Endodermal cell (in vitro differentiated cells): ENCODE results near the gene ARTN. TPM values are rescaled to one million over a fixed set of nuclear protein-coding genes. Genes with fewer than 3 reads are reported as not detected.
A peak's percentile ranks its signal among the peaks of the same experiment; 100 is the strongest.

Experiments used
- DNase-seq: peaks from one replicate; pipeline ENCODE4 v3.0.0-alpha.2; 2017
- H3K27ac ChIP-seq: 2 replicates; pipeline ENCODE4 v1.5.1; 2013; ENCODE audit warnings: mild to moderate bottlenecking, low read depth, low read length, moderate library complexity
- H3K27me3 ChIP-seq: 2 replicates; pipeline ENCODE4 v1.6.1; 2013; ENCODE audit warnings: mild to moderate bottlenecking, low read length, moderate library complexity; ENCODE audit not compliant: insufficient read depth, control insufficient read depth, poor library complexity, severe bottlenecking
- H3K36me3 ChIP-seq: 2 replicates; pipeline ENCODE4 v1.7.0; 2013; ENCODE audit warnings: mild to moderate bottlenecking, low read length, moderate library complexity; ENCODE audit not compliant: control insufficient read depth, insufficient read depth
- H3K4me1 ChIP-seq: one replicate; pipeline ENCODE4 v1.7.0; 2013; ENCODE audit warnings: low read length; ENCODE audit not compliant: control insufficient read depth, insufficient read depth
- H3K4me3 ChIP-seq: 2 replicates; pipeline ENCODE4 v1.5.1; 2013; ENCODE audit warnings: mild to moderate bottlenecking, low read length, moderate library complexity
- H3K9ac ChIP-seq: 2 replicates; pipeline ENCODE4 v1.6.1; 2013; ENCODE audit warnings: mild to moderate bottlenecking, low read length, moderate library complexity; ENCODE audit not compliant: poor library complexity, severe bottlenecking; ENCODE audit errors: extremely low read depth
- H3K9me3 ChIP-seq: 2 replicates; pipeline ENCODE4 v1.6.1; 2013; ENCODE audit warnings: mild to moderate bottlenecking, low read length, moderate library complexity; ENCODE audit not compliant: control insufficient read depth
- H3K27ac Mint-ChIP-seq: 2 replicates; pipeline ENCODE4 v1.8.0; 2020; ENCODE audit warnings: mixed read lengths
- H3K27me3 Mint-ChIP-seq: 2 replicates; pipeline ENCODE4 v1.8.0; 2021; ENCODE audit warnings: mild to moderate bottlenecking, mixed read lengths; ENCODE audit not compliant: insufficient read depth
- H3K36me3 Mint-ChIP-seq: 2 replicates; pipeline ENCODE4 v1.8.0; 2020; ENCODE audit warnings: low read depth, mixed read lengths
- H3K4me1 Mint-ChIP-seq: 2 replicates; pipeline ENCODE4 v1.8.0; 2020; ENCODE audit warnings: mixed read lengths
- H3K4me3 Mint-ChIP-seq: 2 replicates; pipeline ENCODE4 v1.8.0; 2020; ENCODE audit warnings: mild to moderate bottlenecking, moderate library complexity, mixed read lengths
- H3K9me3 Mint-ChIP-seq: 2 replicates; pipeline ENCODE4 v1.8.0; 2020; ENCODE audit warnings: mild to moderate bottlenecking, mixed read lengths
- WGBS, 2 experiments: methylation state at CpG; one replicate each; pipeline versions ENCODE4 v1.1.5 to v1.1.7; 2013; ENCODE audit warnings: missing lambda C conversion rate in 2 of 2, mixed read lengths in 1 of 2; ENCODE audit not compliant: insufficient coverage in 1 of 2, insufficient read length in 1 of 2; 5-methylcytosine and 5-hydroxymethylcytosine counted together
- total RNA-seq, 2 donors: library from RNA; stranded (reverse); fragmentation: NEBNext Ultra II Directional in 1 of 2; extraction: Animal tissue kit (Norgen Biotek cat#: 25700) in 1 of 2; gene quantifications; 2 replicates in 1 of 2; 3 replicates in 1 of 2; pipeline ENCODE4 v1.2.1, GENCODE V29; 2021
- TF ChIP-seq, protein P1 (sequence below): fragments of 200-600 bp; sonication (generic); conservative IDR thresholded peaks from 2 replicates; pipeline ENCODE4 v1.5.0; 2021; ENCODE audit warnings: antibody characterized with exemption, mild to moderate bottlenecking

ARTN gene
- total RNA-seq, 2 donors from 2014 or later: 3.3 to 4.4 TPM

- H3K27ac Mint-ChIP-seq: no peak overlapping the region
- no peak overlapping the region for H3K4me3 Mint-ChIP-seq
- peaks cover 3% of the 10 kb centered on the region for H3K27me3 Mint-ChIP-seq
- H3K4me1 ChIP-seq: no peaks in the 10 kb centered on the region
- TF ChIP-seq, protein P1, sequence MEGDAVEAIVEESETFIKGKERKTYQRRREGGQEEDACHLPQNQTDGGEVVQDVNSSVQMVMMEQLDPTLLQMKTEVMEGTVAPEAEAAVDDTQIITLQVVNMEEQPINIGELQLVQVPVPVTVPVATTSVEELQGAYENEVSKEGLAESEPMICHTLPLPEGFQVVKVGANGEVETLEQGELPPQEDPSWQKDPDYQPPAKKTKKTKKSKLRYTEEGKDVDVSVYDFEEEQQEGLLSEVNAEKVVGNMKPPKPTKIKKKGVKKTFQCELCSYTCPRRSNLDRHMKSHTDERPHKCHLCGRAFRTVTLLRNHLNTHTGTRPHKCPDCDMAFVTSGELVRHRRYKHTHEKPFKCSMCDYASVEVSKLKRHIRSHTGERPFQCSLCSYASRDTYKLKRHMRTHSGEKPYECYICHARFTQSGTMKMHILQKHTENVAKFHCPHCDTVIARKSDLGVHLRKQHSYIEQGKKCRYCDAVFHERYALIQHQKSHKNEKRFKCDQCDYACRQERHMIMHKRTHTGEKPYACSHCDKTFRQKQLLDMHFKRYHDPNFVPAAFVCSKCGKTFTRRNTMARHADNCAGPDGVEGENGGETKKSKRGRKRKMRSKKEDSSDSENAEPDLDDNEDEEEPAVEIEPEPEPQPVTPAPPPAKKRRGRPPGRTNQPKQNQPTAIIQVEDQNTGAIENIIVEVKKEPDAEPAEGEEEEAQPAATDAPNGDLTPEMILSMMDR: peak; percentile 49
- H3K9me3 ChIP-seq: no peaks in the 10 kb centered on the region
- H3K36me3 Mint-ChIP-seq: peaks cover 5% of the 10 kb centered on the region
- no peaks in the 10 kb centered on the region for H3K4me1 Mint-ChIP-seq
- H3K4me3 ChIP-seq: no peak overlapping the region
- no peak overlapping the region for H3K27ac ChIP-seq
- H3K9me3 Mint-ChIP-seq: no peaks in the 10 kb centered on the region
- WGBS, 2 experiments: 87 to 88% methylated on average over 4 to 6 of the region's 6 CpGs
- no peak for DNase-seq
- no peak overlapping the region for H3K9ac ChIP-seq
- H3K27me3 ChIP-seq: no peaks in the 10 kb centered on the region
- no peaks in the 10 kb centered on the region for H3K36me3 ChIP-seq
These were observed 12.6 kb upstream of the ARTN start for GRCh38 chr1:43921022-43921421.

- H3K27ac Mint-ChIP-seq: no peak overlapping the region
- Histone ChIP-seq H3K4me3 (no peak overlapping the region), H3K9me3 (no peaks in the 10 kb centered on the region), H3K36me3 (no peaks in the 10 kb centered on the region), H3K4me1 (no peaks in the 10 kb centered on the region), H3K9ac (no peak overlapping the region), H3K27ac (no peak overlapping the region), H3K27me3 (no peaks in the 10 kb centered on the region)
- no peaks in the 10 kb centered on the region for H3K9me3 Mint-ChIP-seq
- peaks cover 10% of the 10 kb centered on the region for H3K36me3 Mint-ChIP-seq
- no peak for DNase-seq
- WGBS, 2 experiments: 70 to 89% methylated on average over 1 to 4 of the region's 4 CpGs
- H3K4me1 Mint-ChIP-seq: no peaks in the 10 kb centered on the region
- H3K4me3 Mint-ChIP-seq: no peak overlapping the region
- H3K27me3 Mint-ChIP-seq: peaks cover 3% of the 10 kb centered on the region
- TF ChIP-seq, protein P1: no peak
These were observed 9.1 kb upstream of the ARTN start for GRCh38 chr1:43924516-43924915.

- H3K27me3 ChIP-seq: no peaks in the 10 kb centered on the region
- Mint-ChIP-seq H3K9me3 (no peaks in the 10 kb centered on the region), H3K4me3 (no peak overlapping the region), H3K4me1 (no peaks in the 10 kb centered on the region), H3K36me3 (peaks cover 10% of the 10 kb centered on the region), H3K27ac (no peak overlapping the region), H3K27me3 (peaks cover 3% of the 10 kb centered on the region)
- no peak overlapping the region for H3K9ac ChIP-seq
- no peak for DNase-seq
- no peak overlapping the region for H3K27ac ChIP-seq
- TF ChIP-seq, protein P1: no peak
- no peaks in the 10 kb centered on the region for H3K9me3 ChIP-seq
- no peaks in the 10 kb centered on the region for H3K36me3 ChIP-seq
- H3K4me3 ChIP-seq: no peak overlapping the region
- no peaks in the 10 kb centered on the region for H3K4me1 ChIP-seq
- 96 to 98% methylated on average over 9 of the region's 9 CpGs for WGBS, 2 experiments
These were observed 7.8 kb upstream of the ARTN start for GRCh38 chr1:43925846-43926245.
